Karpas-422 (cell line): ENCODE results near the gene ZNF202. TPM values are rescaled to one million over a fixed set of nuclear protein-coding genes. Genes with fewer than 3 reads are reported as not detected.
"Not testable (repeated sequence)": the region's sequence is repeated elsewhere in the genome, so short reads cannot be mapped to it uniquely, and the experiment has no call there.

Source experiments
- DNase-seq: peaks from one replicate; pipeline ENCODE4 v3.0.0-alpha.2; 2015
- H2AFZ ChIP-seq: fragments of 200-600 bp; sonication (generic); 2 replicates; pipeline ENCODE4 v1.6.1; 2014; ENCODE audit warnings: antibody characterized with exemption, low read length, mixed read lengths
- H3K27ac ChIP-seq: fragments of 200-600 bp; sonication (generic); 2 replicates; pipeline ENCODE4 v1.5.1; 2014; ENCODE audit warnings: mild to moderate bottlenecking, low read length, moderate library complexity
- H3K27me3 ChIP-seq: fragments of 200-600 bp; sonication (generic); 2 replicates; pipeline ENCODE4 v1.6.1; 2014; ENCODE audit warnings: low read length, mixed read lengths
- H3K36me3 ChIP-seq: fragments of 200-600 bp; sonication (generic); 2 replicates; pipeline ENCODE4 v1.6.1; 2014; ENCODE audit warnings: low read length, mixed read lengths; ENCODE audit not compliant: insufficient read depth
- H3K4me1 ChIP-seq: fragments of 200-600 bp; sonication (generic); 2 replicates; pipeline ENCODE4 v1.6.1; 2014; ENCODE audit warnings: mild to moderate bottlenecking, low read length, mixed read lengths
- H3K4me2 ChIP-seq: fragments of 200-600 bp; sonication (generic); 2 replicates; pipeline ENCODE4 v1.6.1; 2014; ENCODE audit warnings: low read length, low read depth, mild to moderate bottlenecking; ENCODE audit not compliant: poor library complexity, severe bottlenecking
- H3K4me3 ChIP-seq: fragments of 200-600 bp; sonication (generic); 2 replicates; pipeline ENCODE4 v1.5.1; 2014; ENCODE audit warnings: mild to moderate bottlenecking, antibody characterized with exemption, low read length, mixed read lengths
- H3K79me2 ChIP-seq: fragments of 200-600 bp; sonication (generic); 2 replicates; pipeline ENCODE4 v1.6.1; 2014; ENCODE audit warnings: mild to moderate bottlenecking, low read length, mixed read lengths
- H3K9ac ChIP-seq: fragments of 200-600 bp; sonication (generic); 2 replicates; pipeline ENCODE4 v1.6.0; 2014; ENCODE audit warnings: low read length
- H3K9me2 ChIP-seq: fragments of 200-600 bp; sonication (generic), shearing (Covaris generic); replicated peaks from 2 replicates; pipeline ENCODE4 v1.6.0; 2014; ENCODE audit warnings: mild to moderate bottlenecking, low read length, moderate library complexity; ENCODE audit not compliant: insufficient read depth
- H3K9me3 ChIP-seq: fragments of 300-700, 200-600 bp; sonication (generic); 2 replicates; pipeline ENCODE4 v1.6.1; 2014; ENCODE audit warnings: low read length, mixed read lengths
- H4K20me1 ChIP-seq: fragments of 200-600 bp; sonication (generic); 2 replicates; pipeline ENCODE4 v1.6.1; 2014; ENCODE audit warnings: mild to moderate bottlenecking, antibody characterized with exemption, low read length, low read depth; ENCODE audit not compliant: insufficient read depth
- total RNA-seq: library from RNA; depleted of rRNA; stranded (reverse); fragments of >200 nt; shearing (Covaris generic); gene quantifications from 2 replicates; pipeline ENCODE4 v1.2.3, GENCODE V29; 2014; ENCODE audit warnings: low replicate concordance

ZNF202 gene
- total RNA-seq, 1 experiment from 2014 or later = 8.7 TPM

- Histone ChIP-seq H2AFZ (no peak overlapping the region), H3K27me3 (no peaks in the 10 kb centered on the region), H3K4me2 (no peak overlapping the region), H3K36me3 (peaks cover 13% of the 10 kb centered on the region), H3K9ac (no peak overlapping the region), H4K20me1 (no peaks in the 10 kb centered on the region), H3K4me1 (no peaks in the 10 kb centered on the region), H3K9me2 (no peaks in the 10 kb centered on the region), H3K79me2 (peaks cover under 1% of the 10 kb centered on the region; the same call in 1 of the 2 replicates), H3K4me3 (no peak overlapping the region), H3K9me3 (no peaks in the 10 kb centered on the region), H3K27ac (no peak overlapping the region)
- DNase-seq = no peak
Measured at GRCh38 chr11:123729602-123730001, 11.9 kb downstream of the ZNF202 start.

DNA sequence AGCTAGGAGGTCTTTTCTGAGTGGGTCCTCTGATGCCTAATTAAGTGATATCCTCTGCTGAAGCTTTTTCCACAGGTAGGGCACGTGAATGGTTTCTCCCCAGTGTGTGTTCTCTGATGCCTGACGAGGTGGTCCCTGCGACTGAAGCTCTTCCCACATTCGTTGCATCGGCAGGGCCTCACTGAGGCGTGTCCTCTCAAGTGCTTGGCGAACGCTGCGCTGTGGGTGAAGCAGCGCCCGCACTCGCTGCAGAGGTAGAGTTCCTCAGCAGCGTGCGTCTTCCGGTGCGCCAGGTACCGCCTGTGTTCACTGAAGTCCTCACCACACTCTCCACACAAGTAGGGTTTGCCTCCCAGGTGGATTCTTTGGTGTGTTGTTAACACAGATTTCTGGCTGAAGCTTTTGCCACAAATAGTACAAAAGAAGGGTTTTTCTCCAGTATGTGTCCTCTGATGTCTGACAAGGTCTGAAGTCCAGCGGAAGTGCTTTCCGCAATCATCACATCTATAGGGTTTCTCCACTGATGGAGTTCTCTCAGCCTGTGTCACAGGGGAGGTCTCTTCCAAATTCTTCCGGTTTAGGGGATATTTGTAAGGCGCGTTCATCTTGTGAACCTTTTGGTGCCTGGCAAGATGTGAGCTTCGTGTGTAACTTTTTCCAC lies 15.3 kb downstream of the ZNF202 start:
- Histone ChIP-seq H3K36me3 (peaks cover 13% of the 10 kb centered on the region), H3K9me2 (no peaks in the 10 kb centered on the region)
- no peak for DNase-seq

DNA sequence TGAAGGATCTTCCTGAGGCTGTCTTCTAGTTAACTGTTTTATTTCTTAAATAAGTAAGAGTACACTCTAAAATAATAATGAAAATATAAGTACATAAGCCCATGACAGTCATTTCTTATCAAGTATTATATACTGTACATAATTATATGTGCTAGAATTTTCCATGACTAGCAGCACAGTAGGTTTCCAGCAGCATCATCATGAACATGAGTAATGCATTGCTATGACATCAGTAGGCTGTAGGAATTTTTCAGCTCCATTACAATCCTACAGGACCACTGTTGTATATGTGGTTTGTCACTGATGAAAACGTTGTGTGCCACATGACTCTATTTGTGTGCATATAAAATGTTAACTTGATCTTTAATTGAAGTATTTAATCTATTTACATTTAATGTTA lies 22.0 kb downstream of the ZNF202 start:
- Histone ChIP-seq H3K9me3 (no peaks in the 10 kb centered on the region), H3K27ac (no peak overlapping the region), H4K20me1 (no peaks in the 10 kb centered on the region), H3K36me3 (no peaks in the 10 kb centered on the region), H3K4me3 (no peak overlapping the region), H3K9ac (no peak overlapping the region), H3K9me2 (no peaks in the 10 kb centered on the region), H3K79me2 (no peaks in the 10 kb centered on the region), H3K27me3 (no peaks in the 10 kb centered on the region), H2AFZ (no peak overlapping the region), H3K4me2 (no peak overlapping the region), H3K4me1 (no peaks in the 10 kb centered on the region)
- DNase-seq = no peak

More for the DNA sequence above, 15.3 kb downstream of the ZNF202 start:
- no peaks in the 10 kb centered on the region for H3K9me3 ChIP-seq
- no peak overlapping the region for H3K4me3 ChIP-seq
- H3K4me2 ChIP-seq = no peak overlapping the region
- no peaks in the 10 kb centered on the region for H3K79me2 ChIP-seq
- no peaks in the 10 kb centered on the region for H3K4me1 ChIP-seq
- H3K27ac ChIP-seq = no peak overlapping the region
- H2AFZ ChIP-seq = no peak overlapping the region
- no peak overlapping the region for H3K9ac ChIP-seq
- H4K20me1 ChIP-seq = no peaks in the 10 kb centered on the region
- no peaks in the 10 kb centered on the region for H3K27me3 ChIP-seq

DNA sequence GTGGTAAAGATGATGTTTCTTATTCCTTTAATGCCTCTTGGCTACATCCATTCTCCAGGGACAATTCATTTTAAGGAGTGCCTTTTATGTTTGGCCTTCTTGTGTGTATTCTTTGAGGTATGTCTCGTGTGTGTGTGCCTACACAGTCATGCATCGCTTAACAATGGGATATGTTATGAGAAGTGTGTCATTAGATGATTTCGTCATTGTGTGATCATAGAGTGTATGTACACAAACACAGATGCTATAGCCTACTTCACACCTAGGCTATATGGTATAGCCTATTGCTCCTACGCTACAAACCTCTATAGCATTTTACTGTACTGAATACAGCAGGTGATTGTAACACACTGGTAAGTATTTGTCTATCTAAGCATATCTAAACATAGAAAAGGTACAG lies 23.0 kb downstream of the ZNF202 start:
- DNase-seq = no peak
- H4K20me1 ChIP-seq = no peaks in the 10 kb centered on the region
- H3K4me1 ChIP-seq = no peaks in the 10 kb centered on the region
- H3K79me2 ChIP-seq = no peaks in the 10 kb centered on the region
- H2AFZ ChIP-seq = no peak overlapping the region
- H3K9me2 ChIP-seq = no peaks in the 10 kb centered on the region
- no peaks in the 10 kb centered on the region for H3K27me3 ChIP-seq
- H3K36me3 ChIP-seq = no peaks in the 10 kb centered on the region
- no peaks in the 10 kb centered on the region for H3K9me3 ChIP-seq
- H3K27ac ChIP-seq = no peak overlapping the region
- no peak overlapping the region for H3K4me2 ChIP-seq
- no peak overlapping the region for H3K4me3 ChIP-seq
- H3K9ac ChIP-seq = no peak overlapping the region

DNA sequence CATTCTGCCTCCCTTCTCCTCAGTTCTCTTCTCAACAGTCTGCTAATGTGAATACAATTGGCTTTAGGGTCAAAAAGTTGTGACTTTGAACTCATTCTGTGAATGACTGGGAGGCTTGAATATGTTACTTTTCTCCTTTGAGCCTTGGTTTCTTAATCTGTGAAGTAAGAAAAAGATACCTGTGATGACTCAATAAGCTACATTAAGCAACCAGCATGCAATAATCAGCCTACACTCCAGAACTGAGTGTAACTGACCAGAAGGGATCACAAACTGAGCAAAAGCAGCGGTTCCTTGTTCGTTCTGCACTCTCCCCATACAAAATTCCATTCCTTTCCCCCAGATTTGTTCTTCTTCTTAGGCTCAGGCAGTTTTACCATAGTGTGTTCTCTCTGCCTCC lies 23.4 kb downstream of the ZNF202 start:
- no peaks in the 10 kb centered on the region for H3K27me3 ChIP-seq
- DNase-seq = no peak
- H3K4me3 ChIP-seq = no peak overlapping the region
- H2AFZ ChIP-seq = no peak overlapping the region
- H3K4me1 ChIP-seq = no peaks in the 10 kb centered on the region
- no peak overlapping the region for H3K27ac ChIP-seq
- no peaks in the 10 kb centered on the region for H3K9me2 ChIP-seq
- H3K4me2 ChIP-seq = no peak overlapping the region
- H4K20me1 ChIP-seq = no peaks in the 10 kb centered on the region
- H3K9me3 ChIP-seq = no peaks in the 10 kb centered on the region
- H3K79me2 ChIP-seq = no peaks in the 10 kb centered on the region
- no peak overlapping the region for H3K9ac ChIP-seq
- no peaks in the 10 kb centered on the region for H3K36me3 ChIP-seq

- H3K4me2 ChIP-seq = not testable (repeated sequence)
Measured at GRCh38 chr11:123712627-123713026, 28.8 kb downstream of the ZNF202 start.

GRCh38 chr11:123707606-123708205 lies 33.8 kb downstream of the ZNF202 start:
- H3K4me3 ChIP-seq = no peak overlapping the region
- H3K27me3 ChIP-seq = no peaks in the 10 kb centered on the region
- DNase-seq = peak; percentile 82
- H2AFZ ChIP-seq = no peak overlapping the region
- H3K9me2 ChIP-seq = no peaks in the 10 kb centered on the region
- no peak overlapping the region for H3K27ac ChIP-seq
- H3K9me3 ChIP-seq = no peaks in the 10 kb centered on the region
- H4K20me1 ChIP-seq = no peaks in the 10 kb centered on the region
- no peak overlapping the region for H3K4me2 ChIP-seq
- H3K36me3 ChIP-seq = no peaks in the 10 kb centered on the region
- H3K79me2 ChIP-seq = no peaks in the 10 kb centered on the region
- H3K9ac ChIP-seq = no peak overlapping the region
- no peaks in the 10 kb centered on the region; the same call in 1 of the 2 replicates for H3K4me1 ChIP-seq

More at GRCh38 chr11:123712627-123713026, 28.8 kb downstream of the ZNF202 start:
- DNase-seq, H3K79me2 ChIP-seq, H3K4me3 ChIP-seq, H3K9me2 ChIP-seq, H3K36me3 ChIP-seq, H3K27me3 ChIP-seq, H3K4me1 ChIP-seq, H3K27ac ChIP-seq, H3K9me3 ChIP-seq, H4K20me1 ChIP-seq, H2AFZ ChIP-seq, H3K9ac ChIP-seq: not testable (repeated sequence)

DNA sequence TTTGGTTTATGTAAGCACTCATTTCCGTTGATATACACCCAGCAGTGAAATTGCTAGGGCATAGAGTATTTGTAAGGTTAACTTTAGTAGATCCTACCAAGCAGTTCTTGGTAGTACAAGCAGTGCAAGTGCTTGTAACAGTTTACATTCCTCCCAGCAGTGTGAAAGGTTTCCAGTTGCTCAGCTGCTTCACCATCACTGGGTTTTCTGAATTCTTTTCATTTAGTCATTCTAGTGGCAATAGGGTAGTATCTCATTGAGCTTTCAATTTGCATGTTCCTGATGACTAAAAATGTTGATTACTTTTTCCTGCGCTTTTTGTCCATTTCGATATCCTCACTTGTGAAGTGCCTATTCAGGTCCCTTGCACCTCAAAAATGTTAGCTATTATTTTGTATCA lies 34.3 kb downstream of the ZNF202 start:
- no peaks in the 10 kb centered on the region for H4K20me1 ChIP-seq

More for the DNA sequence above, 34.3 kb downstream of the ZNF202 start:
- Histone ChIP-seq H3K27me3 (no peaks in the 10 kb centered on the region), H3K9me3 (no peaks in the 10 kb centered on the region), H3K4me3 (no peak overlapping the region), H3K4me1 (peaks cover 5% of the 10 kb centered on the region), H3K9ac (no peak overlapping the region), H3K4me2 (no peak overlapping the region), H3K27ac (no peak overlapping the region), H3K36me3 (no peaks in the 10 kb centered on the region), H2AFZ (no peak overlapping the region), H3K79me2 (no peaks in the 10 kb centered on the region), H3K9me2 (no peaks in the 10 kb centered on the region)
- no peak for DNase-seq
